A673 (cell line): ENCODE measurements around the gene DOCK1.

Experiments
- EZH2 ChIP-seq: fragments of 200-600 bp; sonication (generic); IDR thresholded peaks from 2 replicates; pipeline ENCODE4 v1.6.1; 2017; ENCODE audit warnings: borderline replicate concordance, low read depth, mild to moderate bottlenecking, mixed read lengths, antibody characterized with exemption, low read length; ENCODE audit not compliant: poor library complexity, severe bottlenecking
- TF ChIP-seq, protein P1 (sequence below): fragments of 300-800, 200-600 bp; sonication (generic); conservative IDR thresholded peaks from 2 replicates; pipeline ENCODE4 v1.5.1; 2017; ENCODE audit warnings: low read depth, mild to moderate bottlenecking, antibody characterized with exemption, low read length, moderate library complexity, mixed read lengths

GRCh38 chr10:127146661-127147060 lies 241.4 kb downstream of the DOCK1 start:
- TF ChIP-seq, protein P1, sequence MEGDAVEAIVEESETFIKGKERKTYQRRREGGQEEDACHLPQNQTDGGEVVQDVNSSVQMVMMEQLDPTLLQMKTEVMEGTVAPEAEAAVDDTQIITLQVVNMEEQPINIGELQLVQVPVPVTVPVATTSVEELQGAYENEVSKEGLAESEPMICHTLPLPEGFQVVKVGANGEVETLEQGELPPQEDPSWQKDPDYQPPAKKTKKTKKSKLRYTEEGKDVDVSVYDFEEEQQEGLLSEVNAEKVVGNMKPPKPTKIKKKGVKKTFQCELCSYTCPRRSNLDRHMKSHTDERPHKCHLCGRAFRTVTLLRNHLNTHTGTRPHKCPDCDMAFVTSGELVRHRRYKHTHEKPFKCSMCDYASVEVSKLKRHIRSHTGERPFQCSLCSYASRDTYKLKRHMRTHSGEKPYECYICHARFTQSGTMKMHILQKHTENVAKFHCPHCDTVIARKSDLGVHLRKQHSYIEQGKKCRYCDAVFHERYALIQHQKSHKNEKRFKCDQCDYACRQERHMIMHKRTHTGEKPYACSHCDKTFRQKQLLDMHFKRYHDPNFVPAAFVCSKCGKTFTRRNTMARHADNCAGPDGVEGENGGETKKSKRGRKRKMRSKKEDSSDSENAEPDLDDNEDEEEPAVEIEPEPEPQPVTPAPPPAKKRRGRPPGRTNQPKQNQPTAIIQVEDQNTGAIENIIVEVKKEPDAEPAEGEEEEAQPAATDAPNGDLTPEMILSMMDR: no peak
- TF ChIP-seq EZH2: no peak
